Kasumi-1 (cell line): ENCODE measurements around the gene KMT5C.
A peak's percentile ranks its signal among the peaks of the same experiment; 100 is the strongest.

Experiments used
- DNase-seq, 2 experiments: peaks; one replicate each; lab custom pipeline; 2025; lab: John Stamatoyannopoulos, UW

KMT5C gene

DNA sequence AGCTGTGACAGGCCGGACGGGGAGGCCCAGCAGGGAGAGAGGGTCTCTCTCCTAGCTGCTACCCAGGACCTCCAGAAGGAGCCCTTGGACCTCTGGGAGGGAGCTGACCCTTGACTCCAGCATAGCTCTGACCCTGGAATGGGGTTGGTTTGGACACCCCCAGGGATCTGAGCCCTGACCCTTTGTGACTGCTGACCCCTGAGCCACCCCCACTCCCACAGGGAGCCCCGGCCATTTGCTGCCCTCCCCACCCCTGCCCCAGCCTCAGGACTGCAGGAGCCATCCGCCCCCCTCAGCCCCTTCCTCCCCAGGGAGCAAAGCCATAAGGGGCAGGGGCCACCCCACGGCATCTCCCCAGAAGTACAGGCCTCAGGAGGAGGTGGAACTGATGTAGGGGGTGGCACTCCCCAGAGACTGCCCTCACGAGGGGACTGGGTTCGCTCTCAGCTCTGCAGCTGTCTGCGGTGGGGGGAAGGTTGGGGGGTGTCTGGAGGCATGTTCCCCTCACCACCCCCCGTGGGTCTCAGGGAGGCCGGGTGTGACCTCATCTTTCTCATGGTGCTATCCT lies 7.8 kb downstream of the KMT5C start:
- DNase-seq, result no peak

- DNase-seq, result no peak
These were observed 8.8 kb downstream of the KMT5C start for GRCh38 chr19:55348317-55349034.

- DNase-seq, result no peak
These were observed 11.1 kb downstream of the KMT5C start for GRCh38 chr19:55350620-55351315.

- DNase-seq, result no peak
These were observed 12.4 kb downstream of the KMT5C start for GRCh38 chr19:55352040-55352439.

- no peak for DNase-seq
These were observed 13.0 kb downstream of the KMT5C start for GRCh38 chr19:55352549-55353145.

DNA sequence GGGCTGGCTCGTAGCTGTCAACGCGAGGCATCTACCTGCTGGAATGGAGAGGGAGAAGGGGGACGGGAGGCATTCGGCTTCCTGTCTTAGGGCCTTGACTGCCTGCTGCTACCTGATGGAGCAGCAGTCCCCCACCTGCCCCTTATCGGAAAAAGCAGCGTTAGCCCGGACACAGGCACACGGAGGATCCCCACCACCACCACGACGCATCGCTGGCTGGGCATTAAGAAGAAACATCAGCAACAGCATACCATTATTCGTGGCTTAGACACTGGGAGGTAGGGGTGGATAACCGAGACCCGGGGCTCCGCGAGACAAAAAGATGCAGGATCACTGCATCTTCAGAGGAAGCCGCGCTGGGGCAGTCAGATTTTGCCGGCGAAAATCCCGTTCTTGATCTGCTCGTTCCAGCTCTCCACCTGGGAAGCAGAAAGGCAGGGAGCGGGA lies 13.7 kb downstream of the KMT5C start:
- DNase-seq, result no peak

GRCh38 chr19:55353803-55354697 lies 14.4 kb downstream of the KMT5C start:
- peak; percentile 45 to 66 for DNase-seq

GRCh38 chr19:55354698-55355212 lies 15.1 kb downstream of the KMT5C start, which contains the start of gene COX6B2:
Gene COX6B2, minus strand, starts transcription at chr19:55354719. Its CDS starts 198 bp downstream, at chr19:55354521.
- no peak for DNase-seq

- DNase-seq, result no peak
These were observed 15.6 kb downstream of the KMT5C start for GRCh38 chr19:55355213-55355821.

DNA sequence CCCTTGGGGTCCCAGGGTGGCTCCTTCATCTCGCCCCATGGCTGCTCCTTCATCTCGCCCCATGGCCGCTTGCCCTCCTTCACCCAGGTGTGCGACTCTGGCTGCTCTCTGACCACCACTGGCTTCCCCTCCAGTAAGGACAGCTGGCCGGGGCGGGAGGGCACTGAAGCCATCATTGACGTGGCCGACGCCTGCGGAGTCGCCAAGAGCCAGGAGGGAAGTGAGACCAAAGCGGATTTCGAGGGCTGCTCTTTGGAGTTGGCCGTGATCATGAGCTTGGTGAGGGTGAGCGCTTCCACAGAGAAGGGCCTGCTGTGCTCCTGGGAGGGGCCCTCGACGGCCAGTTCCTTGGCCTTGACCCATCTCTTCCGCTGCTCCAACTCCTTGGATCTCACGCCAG lies 18.8 kb downstream of the KMT5C start:
- DNase-seq, result no peak

GRCh38 chr19:55358943-55359908 lies 19.6 kb downstream of the KMT5C start:
- DNase-seq, result no peak

DNA sequence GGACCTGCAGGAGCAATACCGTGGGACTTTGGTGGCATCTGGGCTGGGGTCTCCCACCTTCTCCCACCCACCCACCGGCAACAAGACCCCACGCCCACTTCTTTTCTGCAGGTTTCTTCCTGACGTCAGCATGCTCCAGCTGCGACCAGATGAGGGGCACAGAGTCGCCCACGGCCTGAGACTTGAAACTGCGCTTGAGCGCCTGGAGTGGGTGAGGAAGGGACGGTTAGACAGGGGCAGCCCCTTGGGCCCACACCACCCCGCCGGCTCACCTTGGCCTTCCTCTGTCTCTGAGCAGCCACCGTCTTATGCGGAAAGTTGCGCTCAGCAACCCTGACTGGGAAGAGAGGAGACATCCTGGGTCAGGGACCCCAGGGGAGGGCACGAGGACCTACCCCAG lies 21.2 kb downstream of the KMT5C start:
- no peak for DNase-seq

GRCh38 chr19:55362174-55362989 lies 22.7 kb downstream of the KMT5C start:
- no peak for DNase-seq

GRCh38 chr19:55362990-55363716 lies 23.5 kb downstream of the KMT5C start, which contains the start of gene GARIN5B:
Gene GARIN5B, minus strand, starts transcription at chr19:55363260. Its CDS starts 194 bp downstream, at chr19:55363066.
- DNase-seq, result no peak

GRCh38 chr19:55365245-55365644 lies 25.6 kb downstream of the KMT5C start:
- DNase-seq, result no peak

- DNase-seq, result no peak
These were observed 26.3 kb downstream of the KMT5C start for GRCh38 chr19:55365964-55366363.

DNA sequence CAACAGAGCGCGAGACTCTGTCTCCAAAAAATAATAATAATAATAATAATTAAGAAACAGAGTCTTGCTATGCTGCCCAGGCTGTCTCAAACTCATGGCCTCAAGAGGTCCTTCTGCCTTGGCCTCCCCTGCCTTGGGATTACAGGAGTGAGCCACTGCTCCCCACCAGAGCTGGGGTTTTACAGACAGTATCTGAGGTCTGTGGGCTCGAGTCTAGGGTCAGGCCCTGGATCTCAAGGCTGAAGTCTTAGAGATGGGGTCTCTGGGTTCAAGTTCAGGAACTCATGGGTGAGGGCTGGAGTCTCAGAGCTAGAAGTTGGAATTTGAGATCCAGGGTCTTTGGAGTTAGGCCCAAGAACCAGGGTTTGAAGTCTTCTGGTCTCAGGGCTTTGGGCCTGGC lies 27.1 kb downstream of the KMT5C start:
- DNase-seq, result no peak

- DNase-seq, result no peak
These were observed 28.4 kb downstream of the KMT5C start for GRCh38 chr19:55368106-55368505.
